Measurements from ENCODE around the gene SCFD2.
A peak's percentile ranks its signal among the peaks of the same experiment; 100 is the strongest.

Gene SCFD2

DNA sequence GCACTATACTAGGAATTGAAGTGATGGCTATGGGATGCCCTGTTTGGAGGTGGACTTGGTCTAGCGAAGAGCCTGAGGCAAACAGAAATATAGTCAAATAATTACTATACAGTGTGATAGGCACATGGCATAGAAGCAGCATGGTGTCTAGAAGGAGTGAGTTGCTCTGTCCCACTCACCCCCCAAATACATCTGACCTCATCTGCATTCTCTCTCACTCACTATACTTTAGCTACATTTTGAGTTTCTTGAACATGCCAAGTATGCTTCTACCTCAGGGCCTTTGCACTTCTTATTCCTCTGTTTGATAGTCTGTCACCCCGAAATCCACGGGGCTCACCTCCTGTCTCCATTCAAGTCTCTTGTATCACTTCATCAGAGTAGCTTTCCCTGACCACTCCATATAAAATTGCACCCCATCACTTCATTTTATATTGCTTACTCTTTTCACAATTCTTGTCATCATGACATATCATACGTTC, 9.0 kb upstream of the SCFD2 start:
- Histone ChIP-seq H3K27me3 (replicated peaks) (peaks cover 2% of the 10 kb centered on the region), H3K4me3 (ENCODE audit: low read depth, low read length) (no peak overlapping the region), H3K36me3 (replicated peaks) (no peaks in the 10 kb centered on the region), H3K27ac (no peak overlapping the region)
- in situ Hi-C loops (cut with HindIII; ENCODE audit: low pct_ligation_motif_present, low sequenced_read_pairs), result no loop called here
- TF ChIP-seq, protein P1, sequence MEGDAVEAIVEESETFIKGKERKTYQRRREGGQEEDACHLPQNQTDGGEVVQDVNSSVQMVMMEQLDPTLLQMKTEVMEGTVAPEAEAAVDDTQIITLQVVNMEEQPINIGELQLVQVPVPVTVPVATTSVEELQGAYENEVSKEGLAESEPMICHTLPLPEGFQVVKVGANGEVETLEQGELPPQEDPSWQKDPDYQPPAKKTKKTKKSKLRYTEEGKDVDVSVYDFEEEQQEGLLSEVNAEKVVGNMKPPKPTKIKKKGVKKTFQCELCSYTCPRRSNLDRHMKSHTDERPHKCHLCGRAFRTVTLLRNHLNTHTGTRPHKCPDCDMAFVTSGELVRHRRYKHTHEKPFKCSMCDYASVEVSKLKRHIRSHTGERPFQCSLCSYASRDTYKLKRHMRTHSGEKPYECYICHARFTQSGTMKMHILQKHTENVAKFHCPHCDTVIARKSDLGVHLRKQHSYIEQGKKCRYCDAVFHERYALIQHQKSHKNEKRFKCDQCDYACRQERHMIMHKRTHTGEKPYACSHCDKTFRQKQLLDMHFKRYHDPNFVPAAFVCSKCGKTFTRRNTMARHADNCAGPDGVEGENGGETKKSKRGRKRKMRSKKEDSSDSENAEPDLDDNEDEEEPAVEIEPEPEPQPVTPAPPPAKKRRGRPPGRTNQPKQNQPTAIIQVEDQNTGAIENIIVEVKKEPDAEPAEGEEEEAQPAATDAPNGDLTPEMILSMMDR (IDR thresholded peaks at IDR 0.05; ENCODE audit: low read depth, low read length, missing control alignments), result no peak
- no peak for DNase-seq

DNA sequence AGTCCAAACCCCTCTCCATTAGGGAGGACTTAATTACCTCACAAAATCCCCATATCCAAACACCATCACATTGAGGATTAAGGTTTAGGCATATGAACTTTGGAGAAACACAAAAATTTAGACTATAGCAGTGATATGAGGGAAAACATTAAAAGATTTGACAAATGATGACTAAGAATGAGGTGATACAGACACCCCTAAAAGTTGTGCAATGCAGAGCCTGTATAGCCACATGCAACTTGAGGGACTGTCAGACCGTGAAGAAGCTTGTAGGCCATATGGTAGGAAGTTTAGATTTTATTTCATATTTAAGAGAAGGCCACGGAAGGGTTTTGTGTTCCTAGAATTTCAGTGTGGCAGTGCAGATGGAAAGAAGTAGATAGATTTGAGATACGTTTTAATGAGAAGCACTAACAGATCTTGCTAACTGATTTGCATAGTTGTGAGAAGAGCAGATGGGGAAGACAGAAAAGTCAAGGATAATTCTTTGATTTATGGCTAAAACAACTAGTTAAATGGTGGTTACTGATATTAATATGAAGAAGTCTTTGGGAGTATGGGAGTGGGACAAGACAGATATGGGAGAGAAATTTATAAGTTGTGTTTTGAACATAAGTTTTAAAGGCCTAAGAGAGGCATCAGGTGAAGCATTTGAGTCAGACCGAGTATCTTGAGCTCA, 6.1 kb upstream of the SCFD2 start:
- peaks cover 2% of the 10 kb centered on the region for H3K27me3 ChIP-seq (replicated peaks)
- DNase-seq, result no peak
- no peak overlapping the region for H3K4me3 ChIP-seq (ENCODE audit: low read depth, low read length)
- in situ Hi-C loops (cut with HindIII; ENCODE audit: low pct_ligation_motif_present, low sequenced_read_pairs), result no loop called here
- TF ChIP-seq, protein P1 (IDR thresholded peaks at IDR 0.05; ENCODE audit: low read depth, low read length, missing control alignments), result no peak
- no peak overlapping the region for H3K27ac ChIP-seq
- H3K36me3 ChIP-seq (replicated peaks), result no peaks in the 10 kb centered on the region

DNA sequence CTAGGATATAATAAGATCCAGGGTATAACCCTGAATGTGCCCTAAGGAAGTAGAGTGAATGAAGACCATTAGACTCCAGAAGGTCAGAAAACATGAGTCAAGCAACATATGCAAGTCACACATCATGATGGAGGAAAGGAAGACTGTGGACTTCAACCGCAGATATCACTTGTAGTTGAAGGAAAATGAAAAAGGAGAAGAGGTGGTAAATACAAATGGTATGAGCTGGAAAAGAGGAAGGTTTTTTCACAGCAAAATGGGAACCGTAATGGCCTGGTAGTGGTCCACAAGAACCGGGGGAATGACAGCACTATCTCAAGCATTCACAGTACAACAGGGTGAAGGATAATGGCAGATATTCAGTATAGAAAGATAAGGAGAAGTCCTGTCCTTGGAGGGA, 5.2 kb upstream of the SCFD2 start:
- H3K27me3 ChIP-seq (replicated peaks), result peaks cover 2% of the 10 kb centered on the region
- H3K27ac ChIP-seq, result no peak overlapping the region
- H3K36me3 ChIP-seq (replicated peaks), result no peaks in the 10 kb centered on the region
- DNase-seq, result no peak
- H3K4me3 ChIP-seq (ENCODE audit: low read depth, low read length), result no peak overlapping the region
- in situ Hi-C loops (cut with HindIII; ENCODE audit: low pct_ligation_motif_present, low sequenced_read_pairs), result no loop called here
- TF ChIP-seq, protein P1 (IDR thresholded peaks at IDR 0.05; ENCODE audit: low read depth, low read length, missing control alignments), result no peak

DNA sequence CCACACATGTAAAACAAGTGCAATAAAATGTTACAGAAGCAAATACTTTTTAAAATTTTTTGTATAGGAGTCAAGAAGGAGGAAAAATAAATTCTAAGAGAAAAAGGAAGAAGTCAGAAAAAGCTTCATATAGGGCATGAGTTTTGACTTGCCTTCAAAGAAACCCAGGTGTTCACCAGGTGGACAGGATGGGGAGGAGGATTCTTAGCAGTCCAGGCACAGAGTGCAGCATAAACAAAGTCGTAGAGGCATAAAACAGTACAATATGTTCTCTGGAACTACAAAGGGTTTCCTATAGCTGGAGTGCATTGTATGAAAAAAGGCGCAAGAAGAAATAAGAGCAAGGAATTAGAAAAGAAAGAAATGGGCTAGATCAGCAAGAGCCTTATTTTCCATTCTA, 1.9 kb upstream of the SCFD2 start:
- H3K27ac ChIP-seq, result no peak overlapping the region
- H3K27me3 ChIP-seq (replicated peaks), result peaks cover 2% of the 10 kb centered on the region
- in situ Hi-C loops (cut with HindIII; ENCODE audit: low pct_ligation_motif_present, low sequenced_read_pairs), result no loop called here
- H3K36me3 ChIP-seq (replicated peaks), result no peaks in the 10 kb centered on the region
- TF ChIP-seq, protein P1 (IDR thresholded peaks at IDR 0.05; ENCODE audit: low read depth, low read length, missing control alignments), result no peak
- H3K4me3 ChIP-seq (ENCODE audit: low read depth, low read length), result no peak overlapping the region
- no peak for DNase-seq

DNA sequence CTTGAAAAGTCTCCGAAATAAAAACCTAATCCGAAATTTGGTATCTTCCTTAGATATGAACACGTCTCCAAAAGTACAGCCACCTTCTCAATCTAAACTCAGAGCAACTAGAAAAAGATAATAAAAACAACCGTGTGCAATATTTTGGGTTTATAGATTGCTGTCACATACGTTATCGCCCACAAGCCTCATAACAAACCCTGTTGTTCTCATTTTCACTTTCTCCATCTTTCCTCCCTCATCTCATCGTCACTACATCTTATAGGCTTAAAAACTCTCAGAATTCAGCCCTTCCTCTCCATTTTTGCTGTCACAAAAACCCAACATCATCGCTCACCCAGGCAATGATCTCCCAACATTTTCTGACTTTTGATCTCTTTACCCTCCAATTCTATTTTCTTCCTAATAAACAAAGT, 448 bp upstream of the SCFD2 start:
- Histone ChIP-seq H3K27ac (no peak overlapping the region), H3K27me3 (replicated peaks) (peaks cover 2% of the 10 kb centered on the region), H3K36me3 (replicated peaks) (no peaks in the 10 kb centered on the region), H3K4me3 (ENCODE audit: low read depth, low read length) (peak overlapping the region; percentile 93)
- in situ Hi-C loops (cut with HindIII; ENCODE audit: low pct_ligation_motif_present, low sequenced_read_pairs), result no loop called here
- TF ChIP-seq, protein P1 (IDR thresholded peaks at IDR 0.05; ENCODE audit: low read depth, low read length, missing control alignments), result no peak
- no peak for DNase-seq

DNA sequence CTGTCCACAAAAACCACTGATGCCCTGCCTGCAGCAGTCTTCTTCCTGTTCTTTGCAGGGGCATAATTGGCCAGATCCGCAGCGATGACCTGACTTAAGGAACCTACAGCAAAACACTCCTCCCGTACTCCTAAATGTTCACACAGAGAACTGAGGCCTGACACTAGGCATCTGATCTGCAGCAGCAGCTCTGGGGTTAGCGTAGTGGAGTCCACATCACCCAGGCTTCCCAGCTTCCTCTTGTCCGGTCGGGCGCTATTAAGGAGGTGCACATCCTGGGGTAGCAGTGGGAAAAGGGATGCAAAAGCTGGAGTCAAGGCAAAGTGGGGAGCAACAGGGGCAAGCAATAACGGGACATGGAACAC, 758 bp downstream of the SCFD2 start:
- TF ChIP-seq, protein P1 (IDR thresholded peaks at IDR 0.05; ENCODE audit: low read depth, low read length, missing control alignments), result no peak
- no peak for DNase-seq
- Histone ChIP-seq H3K27me3 (replicated peaks) (peaks cover 2% of the 10 kb centered on the region), H3K4me3 (ENCODE audit: low read depth, low read length) (peak overlapping the region; percentile 93), H3K27ac (peak overlapping the region; percentile 26), H3K36me3 (replicated peaks) (no peaks in the 10 kb centered on the region)
- in situ Hi-C loops (cut with HindIII; ENCODE audit: low pct_ligation_motif_present, low sequenced_read_pairs), result no loop called here
